K562 (cell line): Measurements from ENCODE around the gene PAQR6. TPM values are rescaled to one million over a fixed set of nuclear protein-coding genes. Genes with fewer than 3 reads are reported as not detected.

Experiments used
- ATAC-seq: fragments of 200-7000 bp; cut with Tn5 transposase; 3 replicates; pipeline ENCODE4 v1.9.1; 2020; ENCODE audit warnings: moderate library complexity
- BruUV-seq: library from RNA; stranded (reverse); fragments of 400-500 nt; replicated peaks from 2 replicates; lab custom pipeline; 2021; lab: Mats Ljungman, UMichigan
- CTCF ChIA-PET: fragments of 300-600 bp; formaldehyde crosslinking; extraction: SDS; loops from one replicate; lab custom pipeline; 2021; ENCODE audit warnings: low intra/inter-chr PET ratio; lab: Yijun Ruan, JAX
- POLR2A ChIA-PET: fragments of 300-600, 350-650 bp; sonication (Branson Sonifier 250); formaldehyde crosslinking; extraction: SDS; loops from one replicate; lab custom pipeline; 2021; ENCODE audit warnings: antibody characterized with exemption, inconsistent platforms; lab: Yijun Ruan, JAX
- DNase-seq, 4 experiments: peaks; one replicate each; pipeline versions ENCODE4 v3.0.0 to v3.0.0-alpha.2; 2011 to 2018; ENCODE audit warnings: low spot score in 3 of 4, mixed read lengths in 3 of 4; ENCODE audit errors: extremely low read depth in 1 of 4
- FAIRE-seq: peaks from 2 replicates; lab custom pipeline; 2011; peaks lifted over from hg19 to GRCh38; lab: Jason Lieb, UNC
- H2AFZ ChIP-seq: 2 replicates; pipeline ENCODE4 v1.6.0; 2011; ENCODE audit warnings: low read depth, low read length, control low read depth, inconsistent platforms
- H3K27ac ChIP-seq: fragments of 200-600 bp; 3 replicates; pipeline ENCODE4 v1.8.0; 2011; ENCODE audit warnings: low read depth, mild to moderate bottlenecking, control low read depth, inconsistent platforms, low read length, moderate library complexity, mixed read lengths; ENCODE audit errors: extremely low read depth
- H3K27me3 ChIP-seq, 2 experiments: fragments of 300-600 bp in 1 of 2; 2 replicates in 1 of 2; 3 replicates in 1 of 2; pipeline versions ENCODE4 v1.6.0 to v1.8.0; 2011; ENCODE audit warnings: inconsistent platforms in 2 of 2, low read length in 2 of 2, mild to moderate bottlenecking in 1 of 2, mixed read lengths in 1 of 2, moderate library complexity in 1 of 2; ENCODE audit not compliant: control insufficient read depth in 2 of 2, insufficient read depth in 2 of 2
- H3K36me3 ChIP-seq: fragments of 300-600 bp; 3 replicates; pipeline ENCODE4 v1.8.0; 2011; ENCODE audit warnings: mild to moderate bottlenecking, low read length, inconsistent platforms; ENCODE audit not compliant: control insufficient read depth, insufficient read depth
- H3K4me1 ChIP-seq, 2 experiments: fragments of 200-600 bp in 1 of 2; replicated peaks in 1 of 2; 2 replicates in 1 of 2; 3 replicates in 1 of 2; pipeline versions ENCODE4 v1.5.1 to v1.8.0; 2011; ENCODE audit warnings: inconsistent platforms in 2 of 2, low read length in 2 of 2, mild to moderate bottlenecking in 1 of 2, mixed read lengths in 1 of 2, moderate library complexity in 1 of 2; ENCODE audit not compliant: control insufficient read depth in 2 of 2, insufficient read depth in 2 of 2
- H3K4me2 ChIP-seq: 2 replicates; pipeline ENCODE4 v1.6.1; 2011; ENCODE audit warnings: low read length, control low read depth, inconsistent platforms, mixed read lengths; ENCODE audit not compliant: insufficient read depth
- H3K4me3 ChIP-seq: fragments of 200-600 bp; sonication (generic), shearing (Covaris generic); 2 replicates; pipeline ENCODE4 v1.5.1; 2016; ENCODE audit warnings: control low read depth, inconsistent platforms
- H3K79me2 ChIP-seq: fragments of 200-600 bp; 3 replicates; pipeline ENCODE4 v1.8.0; 2011; ENCODE audit warnings: low read length, inconsistent platforms; ENCODE audit not compliant: control insufficient read depth, insufficient read depth
- H3K9ac ChIP-seq, 2 experiments: 2 replicates each; pipeline versions ENCODE4 v1.6.0 to v1.6.1; 2011; ENCODE audit warnings: low read depth in 2 of 2, low read length in 2 of 2, control low read depth in 1 of 2, inconsistent platforms in 1 of 2, mild to moderate bottlenecking in 1 of 2, mixed read lengths in 1 of 2; ENCODE audit not compliant: insufficient read depth in 1 of 2
- H3K9me1 ChIP-seq: one replicate; pipeline ENCODE4 v1.6.0; 2011; ENCODE audit warnings: inconsistent platforms, mild to moderate bottlenecking, low read length, moderate library complexity; ENCODE audit not compliant: control insufficient read depth, insufficient read depth
- H3K9me3 ChIP-seq: replicated peaks from 2 replicates; pipeline ENCODE4 v1.5.1; 2011; ENCODE audit warnings: low read depth, low read length, inconsistent platforms; ENCODE audit not compliant: control insufficient read depth, insufficient read depth
- H4K20me1 ChIP-seq: replicated peaks from 2 replicates; pipeline ENCODE4 v1.6.1; 2011; ENCODE audit warnings: low read length, inconsistent platforms, mixed read lengths; ENCODE audit not compliant: control insufficient read depth, insufficient read depth
- ATF7 ChIP-seq: fragments of 450-650 bp; IDR thresholded peaks from 2 replicates; pipeline ENCODE4 v1.7.1; 2014; ENCODE audit warnings: mild to moderate bottlenecking, moderate library complexity
- CHD2 ChIP-seq: IDR thresholded peaks from 2 replicates; pipeline ENCODE4 v1.6.1; 2011; ENCODE audit warnings: low read depth, low read length
- CXXC5 ChIP-seq: fragments of 250-450 bp; sonication (Bioruptor Pico); IDR thresholded peaks from 2 replicates; pipeline ENCODE4 v1.8.0; 2022; ENCODE audit warnings: inconsistent platforms, mild to moderate bottlenecking, moderate library complexity
- EZH2 ChIP-seq: IDR thresholded peaks from 2 replicates; pipeline ENCODE4 v1.6.1; 2012; ENCODE audit warnings: low read depth, mild to moderate bottlenecking, inconsistent platforms, low read length, borderline replicate concordance
- HOMEZ ChIP-seq: fragments of 250-450 bp; sonication (Bioruptor Pico); IDR thresholded peaks from 2 replicates; pipeline ENCODE4 v1.4.0; 2020; ENCODE audit warnings: mild to moderate bottlenecking, moderate library complexity
- KDM5B ChIP-seq: fragments of 200-600 bp; sonication (generic); IDR thresholded peaks from 2 replicates; pipeline ENCODE4 v1.6.1; 2012; ENCODE audit warnings: low read depth, mild to moderate bottlenecking, moderate library complexity, low read length, control low read depth, inconsistent platforms; ENCODE audit not compliant: insufficient replicate concordance
- MTA2 ChIP-seq: fragments of 450-650 bp; IDR thresholded peaks from 2 replicates; pipeline ENCODE4 v1.6.1; 2016; ENCODE audit warnings: low read depth
- SREBF2 ChIP-seq: sonication (generic); formaldehyde crosslinking; IDR thresholded peaks from 2 replicates; pipeline ENCODE4 v1.4.0; 2020; ENCODE audit warnings: mild to moderate bottlenecking, missing genetic modification reagents
- THAP7 ChIP-seq: fragments of 250-450 bp; sonication (Bioruptor Pico); IDR thresholded peaks from 2 replicates; pipeline ENCODE4 v1.5.0; 2021
- USF1 ChIP-seq: sonication (generic); formaldehyde crosslinking; IDR thresholded peaks from 2 replicates; pipeline ENCODE4 v1.9.0; 2022; ENCODE audit warnings: mild to moderate bottlenecking, missing genetic modification reagents
- ZFPM2 ChIP-seq: fragments of 250-450 bp; sonication (Bioruptor Pico); IDR thresholded peaks from 2 replicates; pipeline ENCODE4 v1.5.1; 2022; ENCODE audit warnings: mild to moderate bottlenecking
- ZNF121 ChIP-seq: sonication (generic); formaldehyde crosslinking; conservative IDR thresholded peaks from 2 replicates; pipeline ENCODE4 v1.8.0; 2022; ENCODE audit warnings: missing genetic modification reagents
- ZNF347 ChIP-seq: fragments of 450-650 bp; formaldehyde crosslinking; IDR thresholded peaks from 2 replicates; pipeline ENCODE4 v1.4.0; 2020; ENCODE audit warnings: low read depth, mild to moderate bottlenecking, moderate library complexity
- ZNF449 ChIP-seq: fragments of 250-450 bp; sonication (Bioruptor Pico); IDR thresholded peaks from 2 replicates; pipeline ENCODE4 v1.8.0; 2022; ENCODE audit warnings: moderate library complexity, mild to moderate bottlenecking, inconsistent platforms
- ZZZ3 ChIP-seq: fragments of 450-650 bp; IDR thresholded peaks from 2 replicates; pipeline ENCODE4 v1.6.1; 2016; ENCODE audit warnings: antibody characterized with exemption, mild to moderate bottlenecking, moderate library complexity
- in situ Hi-C: fragments of 300-500 bp; cut with MboI; formaldehyde crosslinking; loops from 4 replicates; pipeline ENCODE4 v1.15.0; 2018; ENCODE audit warnings: inconsistent platforms, mixed read lengths
- intact Hi-C: fragments of 100-400 bp; cut with micrococcal nuclease; formaldehyde crosslinking; loops from 2 replicates; pipeline ENCODE4 v1.14.2; 2022
- polyA plus RNA-seq, 8 experiments: library from polyadenylated mRNA; depleted of rRNA in 4 of 8; stranded (reverse) in 5 of 8; unstranded in 3 of 8; fragments of >200 nt; fragmentation: Nextera tagmentation in 2 of 8; fragmentation: Illumina TruSeq in 1 of 8; extraction: Ambion mirVana in 2 of 8; extraction: Trizol in 1 of 8; gene quantifications; 2 replicates each; pipeline versions ENCODE4 v1.2.1 to v1.2.3, GENCODE V29; 2011 to 2014; ENCODE audit warnings: inconsistent platforms in 1 of 8, missing spikeins in 1 of 8
- total RNA-seq, 7 experiments: library from RNA; depleted of rRNA in 6 of 7; stranded (reverse); fragments of >200 nt in 6 of 7; fragmentation: Illumina TruSeq in 2 of 7; extraction: Trizol in 2 of 7; gene quantifications; 2 replicates each; pipeline versions ENCODE4 v1.2.1 to v1.2.3, GENCODE V29; 2011 to 2021; ENCODE audit warnings: low replicate concordance in 1 of 7

Gene PAQR6
- total and polyA plus RNA-seq, 9 of the 15 experiments (the other 6 are each of a cell fraction or from before 2014, with no cell fraction given) = 0.07 to 1.8 (median 0.62) TPM

GRCh38 chr1:156291226-156292061, 43.6 kb upstream of the PAQR6 start (continued):
- TF ChIP-seq KDM5B = peak; percentile 86
- TF ChIP-seq HOMEZ (CRISPR knock-in tag) = no peak
- TF ChIP-seq CXXC5 (CRISPR knock-in tag) = no peak
- 0 out of 2 replicates have a peak, but pooled peaks have one; percentile 28 for TF ChIP-seq USF1
- TF ChIP-seq, all 486 proteins: peak for 11

- Histone ChIP-seq H3K27me3 (no peaks in the 10 kb centered on the region), H3K4me2 (no peak overlapping the region), H2AFZ (no peak overlapping the region), H3K9ac (no peak overlapping the region), H3K9me1 (no peaks in the 10 kb centered on the region), H3K27ac (no peak overlapping the region), H3K36me3 (peaks cover 34% of the 10 kb centered on the region; the same call in 2 of the 3 replicates), H4K20me1 (no peaks in the 10 kb centered on the region), H3K4me3 (no peak overlapping the region), H3K4me1 (peaks cover 2 to 16% of the 10 kb centered on the region in 2 experiments; a peak in 3 of 5 replicates), H3K79me2 (no peaks in the 10 kb centered on the region), H3K9me3 (no peaks in the 10 kb centered on the region)
- in situ Hi-C loops (no loop called here), intact Hi-C loops (no loop called here)
- ChIA-PET POLR2A (no interaction called here), CTCF (no interaction called here)
- no TSS peak for BruUV-seq
- no peak for FAIRE-seq
- no peak for DNase-seq
- ATAC-seq = no peak
- TF ChIP-seq CHD2 (no peak), SREBF2 (CRISPR knock-in tag) (no peak), ZNF121 (no peak), USF1 (no peak), ZFPM2 (CRISPR knock-in tag) (no peak), MTA2 (no peak), THAP7 (no peak), ATF7 (no peak), ZNF449 (no peak), EZH2 (no peak), ZZZ3 (no peak), ZNF347 (CRISPR knock-in tag) (no peak)
Observed at GRCh38 chr1:156289857-156290256, 42.0 kb upstream of the PAQR6 start.
